ENCODE measurements around the gene TESMIN.

TESMIN gene

GRCh38 chr11:68667511-68668500 is 83.5 kb downstream of the TESMIN start:
- Histone ChIP-seq H3K4me2 (no peak overlapping the region), H3K27me3 (no peaks in the 10 kb centered on the region), H3K36me3 (no peaks in the 10 kb centered on the region), H3K4me3 (no peak overlapping the region), H3K9ac (no peak overlapping the region), H3K4me1 (peaks cover 40% of the 10 kb centered on the region), H4K20me1 (0 out of 2 replicates have a peak, but pooled peaks cover 15% of the 10 kb centered on the region), H3K9me3 (peaks cover 7% of the 10 kb centered on the region; the same call in 1 of the 2 replicates), H3K27ac (no peak overlapping the region)
- no peak for TF ChIP-seq Cebpa-rat (IDR thresholded peaks at IDR 0.05)

- H3K4me2 ChIP-seq = no peak overlapping the region
- no peak overlapping the region for H3K27ac ChIP-seq
- H4K20me1 ChIP-seq = 0 out of 2 replicates have a peak, but pooled peaks cover 15% of the 10 kb centered on the region
- H3K9ac ChIP-seq = no peak overlapping the region
- H3K36me3 ChIP-seq = no peaks in the 10 kb centered on the region
- H3K27me3 ChIP-seq = no peaks in the 10 kb centered on the region
- peaks cover 42% of the 10 kb centered on the region for H3K4me1 ChIP-seq
- no peak overlapping the region for H3K4me3 ChIP-seq
- H3K9me3 ChIP-seq = peaks cover 17% of the 10 kb centered on the region
- TF ChIP-seq Cebpa-rat (IDR thresholded peaks at IDR 0.05) = no peak
Observed at GRCh38 chr11:68666849-68667248, 84.5 kb downstream of the TESMIN start.

- Histone ChIP-seq H3K4me2 (no peak overlapping the region), H3K9ac (no peak overlapping the region), H3K27me3 (no peaks in the 10 kb centered on the region), H3K36me3 (no peaks in the 10 kb centered on the region), H3K4me1 (peaks cover 53% of the 10 kb centered on the region), H3K4me3 (no peak overlapping the region), H3K9me3 (peaks cover 15% of the 10 kb centered on the region), H3K27ac (no peak overlapping the region), H4K20me1 (0 out of 2 replicates have a peak, but pooled peaks cover 15% of the 10 kb centered on the region)
- no peak for TF ChIP-seq Cebpa-rat (IDR thresholded peaks at IDR 0.05)
Observed at GRCh38 chr11:68665436-68665835, 85.9 kb downstream of the TESMIN start.

- Histone ChIP-seq H3K9ac (no peak overlapping the region), H3K27me3 (no peaks in the 10 kb centered on the region), H3K36me3 (no peaks in the 10 kb centered on the region), H3K4me3 (no peak overlapping the region), H3K4me2 (peak overlapping the region; percentile 89), H3K9me3 (peaks cover 12% of the 10 kb centered on the region), H3K27ac (no peak overlapping the region; the same call in 1 of the 2 replicates), H3K4me1 (peaks cover 53% of the 10 kb centered on the region), H4K20me1 (peaks cover 15% of the 10 kb centered on the region; the same call in 1 of the 2 replicates)
- no peak for TF ChIP-seq Cebpa-rat (IDR thresholded peaks at IDR 0.05)
Observed at GRCh38 chr11:68664906-68665305, 86.4 kb downstream of the TESMIN start.

GRCh38 chr11:68664141-68664540 is 87.2 kb downstream of the TESMIN start:
- H4K20me1 ChIP-seq = peaks cover 22% of the 10 kb centered on the region
- peaks cover 12% of the 10 kb centered on the region for H3K9me3 ChIP-seq
- peak overlapping the region; percentile 89 for H3K4me2 ChIP-seq
- H3K4me1 ChIP-seq = peaks cover 53% of the 10 kb centered on the region
- H3K27ac ChIP-seq = no peak overlapping the region
- H3K4me3 ChIP-seq = peak overlapping the region; percentile 7; the same call in 1 of the 2 replicates
- no peak for TF ChIP-seq Cebpa-rat (IDR thresholded peaks at IDR 0.05)
- no peak overlapping the region for H3K9ac ChIP-seq
- no peaks in the 10 kb centered on the region for H3K36me3 ChIP-seq
- no peaks in the 10 kb centered on the region for H3K27me3 ChIP-seq

GRCh38 chr11:68663482-68664010 is 87.8 kb downstream of the TESMIN start:
- H3K27ac ChIP-seq = no peak overlapping the region
- H3K4me3 ChIP-seq = no peak overlapping the region
- peaks cover 12% of the 10 kb centered on the region for H3K9me3 ChIP-seq
- H3K4me1 ChIP-seq = peaks cover 57% of the 10 kb centered on the region
- H3K27me3 ChIP-seq = no peaks in the 10 kb centered on the region
- TF ChIP-seq Cebpa-rat (IDR thresholded peaks at IDR 0.05) = no peak
- H4K20me1 ChIP-seq = peaks cover 25% of the 10 kb centered on the region
- no peaks in the 10 kb centered on the region for H3K36me3 ChIP-seq
- no peak overlapping the region for H3K9ac ChIP-seq
- H3K4me2 ChIP-seq = peak overlapping the region; percentile 89

- no peak overlapping the region for H3K4me2 ChIP-seq
Observed at GRCh38 chr11:68661697-68662603, 89.4 kb downstream of the TESMIN start.

GRCh38 chr11:68661014-68661413 is 90.3 kb downstream of the TESMIN start:
- Histone ChIP-seq H4K20me1 (peaks cover 26% of the 10 kb centered on the region), H3K4me2 (peak overlapping the region; percentile 99; the same call in 1 of the 2 replicates), H3K36me3 (no peaks in the 10 kb centered on the region), H3K27me3 (no peaks in the 10 kb centered on the region; the same call in 1 of the 2 replicates), H3K4me1 (peaks cover 73% of the 10 kb centered on the region), H3K9me3 (peaks cover 15% of the 10 kb centered on the region), H3K4me3 (no peak overlapping the region), H3K9ac (no peak overlapping the region), H3K27ac (no peak overlapping the region)
- TF ChIP-seq Cebpa-rat (IDR thresholded peaks at IDR 0.05) = no peak

More at GRCh38 chr11:68661697-68662603, 89.4 kb downstream of the TESMIN start:
- H3K27me3 ChIP-seq = no peaks in the 10 kb centered on the region; the same call in 1 of the 2 replicates
- no peak for TF ChIP-seq Cebpa-rat (IDR thresholded peaks at IDR 0.05)
- no peak overlapping the region for H3K9ac ChIP-seq
- peaks cover 71% of the 10 kb centered on the region for H3K4me1 ChIP-seq
- H4K20me1 ChIP-seq = peaks cover 26% of the 10 kb centered on the region
- H3K4me3 ChIP-seq = no peak overlapping the region
- H3K27ac ChIP-seq = no peak overlapping the region
- no peaks in the 10 kb centered on the region for H3K36me3 ChIP-seq
- H3K9me3 ChIP-seq = peaks cover 15% of the 10 kb centered on the region

All from BLaER1 (cell line).